ENCODE data around the gene NLN.
"Not testable (repeated sequence)": the region's sequence is repeated elsewhere in the genome, so short reads cannot be mapped to it uniquely, and the experiment has no call there.

Gene NLN

DNA sequence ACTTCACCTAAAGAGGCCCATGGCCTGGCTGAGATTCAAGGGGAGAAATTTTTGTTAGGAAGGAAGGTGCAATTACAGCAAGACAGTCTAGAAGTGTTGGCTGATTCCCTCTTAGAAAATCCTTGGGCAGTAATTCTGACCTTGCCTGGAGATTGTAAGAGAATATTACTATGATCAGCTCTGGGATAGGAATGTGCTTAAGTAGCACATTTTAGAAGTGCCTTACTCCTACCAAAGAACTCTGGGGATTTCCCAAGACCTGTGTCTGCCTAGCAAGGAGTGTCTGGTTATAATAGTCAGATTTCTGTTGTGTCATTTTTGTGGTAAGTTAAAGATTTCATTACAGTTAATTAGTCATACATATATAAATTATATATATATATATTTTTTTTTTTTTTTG is 52.3 kb downstream of the NLN start:
- Mint-ChIP-seq H3K4me3 (no peak overlapping the region), H3K27ac (no peak overlapping the region), H3K27me3 (no peaks in the 10 kb centered on the region), H3K9me3 (no peaks in the 10 kb centered on the region), H3K4me1 (ENCODE audit: low read depth) (peaks cover 31% of the 10 kb centered on the region), H3K36me3 (ENCODE audit: low read depth) (peaks cover 27% of the 10 kb centered on the region)

- Mint-ChIP-seq H3K27me3 (no peaks in the 10 kb centered on the region), H3K4me3 (no peak overlapping the region), H3K4me1 (ENCODE audit: low read depth) (peaks cover 36% of the 10 kb centered on the region), H3K9me3 (no peaks in the 10 kb centered on the region), H3K36me3 (ENCODE audit: low read depth) (peaks cover 38% of the 10 kb centered on the region), H3K27ac (no peak overlapping the region)
Observed at GRCh38 chr5:65775476-65775875, 53.5 kb downstream of the NLN start.

DNA sequence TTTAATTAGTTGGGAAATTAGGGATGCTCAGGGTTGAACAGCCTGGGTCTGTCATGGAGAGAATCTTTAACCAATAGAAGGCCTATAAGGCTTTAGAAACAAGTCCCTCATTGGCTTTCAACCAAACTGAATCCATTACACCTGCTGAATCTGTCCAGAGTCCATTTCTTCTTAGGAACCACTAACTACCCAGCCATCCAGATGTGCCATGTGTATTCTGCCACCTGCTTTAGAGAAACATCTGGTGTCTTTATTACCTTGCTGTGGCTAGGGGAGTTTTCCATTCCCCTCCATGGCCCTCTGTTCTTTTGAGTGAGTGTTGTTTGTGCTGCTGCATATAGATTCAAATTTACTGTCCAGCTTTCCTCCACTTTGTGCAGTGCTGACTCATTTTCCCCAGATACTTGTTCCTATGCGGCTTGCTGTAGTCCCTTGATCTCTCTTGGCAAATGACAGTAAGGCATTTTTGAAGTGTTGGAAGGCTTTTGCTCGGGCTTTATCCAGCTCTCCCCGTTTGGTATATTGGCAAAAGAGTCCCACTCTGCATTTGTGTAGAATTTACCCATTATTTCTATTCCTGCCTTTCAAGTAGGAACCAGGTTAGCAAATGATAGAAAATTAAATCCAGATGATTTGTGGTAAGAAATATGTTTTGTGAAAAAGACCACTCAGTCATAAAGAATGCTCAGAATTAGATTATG is 54.6 kb downstream of the NLN start:
- Mint-ChIP-seq H3K4me3 (no peak overlapping the region), H3K4me1 (ENCODE audit: low read depth) (peaks cover 36% of the 10 kb centered on the region), H3K27me3 (no peaks in the 10 kb centered on the region), H3K9me3 (no peaks in the 10 kb centered on the region), H3K27ac (no peak overlapping the region), H3K36me3 (ENCODE audit: low read depth) (peaks cover 49% of the 10 kb centered on the region)

DNA sequence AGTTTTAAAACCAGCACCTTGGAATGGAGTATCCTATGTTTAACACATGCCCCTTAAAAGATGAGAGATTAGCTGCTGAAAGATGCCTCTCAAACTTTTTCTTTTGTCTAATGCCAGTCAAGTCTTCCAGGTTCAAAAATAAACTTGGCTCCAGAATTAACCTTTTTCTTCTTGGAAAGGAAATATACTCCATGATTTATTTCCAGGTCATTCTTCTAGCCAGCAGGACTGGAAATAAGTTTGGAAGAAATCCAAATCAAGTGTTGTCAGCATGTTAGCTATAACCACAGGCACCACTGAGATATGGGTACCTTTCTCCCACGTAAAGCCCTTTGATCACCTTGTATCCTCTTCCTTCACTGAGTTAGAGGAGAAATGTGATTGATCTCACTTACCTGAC is 56.1 kb downstream of the NLN start:
- H3K36me3 Mint-ChIP-seq (ENCODE audit: low read depth): peaks cover 64% of the 10 kb centered on the region

DNA sequence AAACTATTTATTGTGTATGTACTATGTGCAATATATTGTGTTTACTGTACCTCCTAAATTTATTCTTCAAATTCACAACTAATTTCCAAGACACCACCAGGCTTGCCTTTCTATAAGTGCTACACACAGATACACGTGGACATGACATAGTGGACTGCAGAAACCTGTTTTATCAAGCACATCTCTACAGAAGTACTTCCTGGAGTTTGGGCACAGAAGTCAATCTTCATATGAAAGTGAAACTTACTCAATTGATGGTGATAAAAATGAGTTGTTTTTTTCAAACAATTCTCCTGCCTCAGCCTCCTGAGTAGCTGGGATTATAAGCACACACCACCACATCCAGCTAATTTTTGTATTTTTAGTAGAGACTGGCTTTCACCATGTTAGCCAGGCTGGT is 57.6 kb downstream of the NLN start:
- Mint-ChIP-seq H3K9me3 (no peaks in the 10 kb centered on the region), H3K36me3 (ENCODE audit: low read depth) (peaks cover 68% of the 10 kb centered on the region), H3K4me3 (no peak overlapping the region), H3K4me1 (ENCODE audit: low read depth) (peaks cover 28% of the 10 kb centered on the region), H3K27ac (no peak overlapping the region), H3K27me3 (no peaks in the 10 kb centered on the region)

More for the DNA sequence above, 56.1 kb downstream of the NLN start:
- Mint-ChIP-seq H3K9me3 (no peaks in the 10 kb centered on the region), H3K27me3 (no peaks in the 10 kb centered on the region), H3K4me3 (no peak overlapping the region), H3K4me1 (ENCODE audit: low read depth) (peaks cover 36% of the 10 kb centered on the region), H3K27ac (no peak overlapping the region)

- H3K9me3 Mint-ChIP-seq, H3K4me3 Mint-ChIP-seq, H3K27me3 Mint-ChIP-seq, H3K27ac Mint-ChIP-seq: not testable (repeated sequence)
- Mint-ChIP-seq H3K36me3 (ENCODE audit: low read depth) (peaks cover 45% of the 10 kb centered on the region), H3K4me1 (ENCODE audit: low read depth) (peaks cover 14% of the 10 kb centered on the region)
Observed at GRCh38 chr5:65788296-65788695, 66.3 kb downstream of the NLN start.

- Mint-ChIP-seq H3K36me3 (ENCODE audit: low read depth) (peaks cover 55% of the 10 kb centered on the region), H3K27ac (peak overlapping the region; percentile 15), H3K9me3 (peaks cover 9% of the 10 kb centered on the region), H3K4me3 (no peak overlapping the region), H3K27me3 (no peaks in the 10 kb centered on the region), H3K4me1 (ENCODE audit: low read depth) (peaks cover 14% of the 10 kb centered on the region)
Observed at GRCh38 chr5:65790371-65791163, 68.6 kb downstream of the NLN start.

GRCh38 chr5:65791712-65792673 is 70.0 kb downstream of the NLN start:
- H3K9me3 Mint-ChIP-seq: peaks cover 9% of the 10 kb centered on the region
- H3K4me3 Mint-ChIP-seq: no peak overlapping the region
- peaks cover 48% of the 10 kb centered on the region for H3K36me3 Mint-ChIP-seq (ENCODE audit: low read depth)

DNA sequence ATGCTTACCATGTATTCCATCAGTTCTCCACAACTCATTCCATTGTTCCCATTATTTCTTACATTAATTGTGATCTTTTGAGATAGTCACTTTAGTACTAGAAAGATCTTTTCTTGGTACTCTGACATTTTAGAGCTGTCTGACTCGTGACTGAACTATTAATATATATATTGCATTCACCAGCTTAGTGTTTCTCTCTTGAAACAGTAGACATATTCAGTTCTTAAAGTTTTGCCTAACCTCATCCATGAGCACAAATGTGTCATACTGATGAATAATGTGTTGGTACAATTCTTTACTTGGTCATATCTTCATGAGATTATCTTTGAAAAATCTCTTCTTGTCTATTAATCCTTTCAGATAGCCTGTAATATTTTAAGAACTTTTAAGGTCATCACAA is 74.3 kb downstream of the NLN start:
- H3K36me3 Mint-ChIP-seq (ENCODE audit: low read depth): peaks cover 15% of the 10 kb centered on the region
- no peak overlapping the region for H3K4me3 Mint-ChIP-seq
- no peaks in the 10 kb centered on the region for H3K9me3 Mint-ChIP-seq
- no peak overlapping the region for H3K27ac Mint-ChIP-seq
- H3K27me3 Mint-ChIP-seq: no peaks in the 10 kb centered on the region
- peaks cover under 1% of the 10 kb centered on the region for H3K4me1 Mint-ChIP-seq (ENCODE audit: low read depth)

More at GRCh38 chr5:65791712-65792673, 70.0 kb downstream of the NLN start:
- Mint-ChIP-seq H3K4me1 (ENCODE audit: low read depth) (peaks cover 14% of the 10 kb centered on the region), H3K27me3 (no peaks in the 10 kb centered on the region), H3K27ac (no peak overlapping the region)

DNA sequence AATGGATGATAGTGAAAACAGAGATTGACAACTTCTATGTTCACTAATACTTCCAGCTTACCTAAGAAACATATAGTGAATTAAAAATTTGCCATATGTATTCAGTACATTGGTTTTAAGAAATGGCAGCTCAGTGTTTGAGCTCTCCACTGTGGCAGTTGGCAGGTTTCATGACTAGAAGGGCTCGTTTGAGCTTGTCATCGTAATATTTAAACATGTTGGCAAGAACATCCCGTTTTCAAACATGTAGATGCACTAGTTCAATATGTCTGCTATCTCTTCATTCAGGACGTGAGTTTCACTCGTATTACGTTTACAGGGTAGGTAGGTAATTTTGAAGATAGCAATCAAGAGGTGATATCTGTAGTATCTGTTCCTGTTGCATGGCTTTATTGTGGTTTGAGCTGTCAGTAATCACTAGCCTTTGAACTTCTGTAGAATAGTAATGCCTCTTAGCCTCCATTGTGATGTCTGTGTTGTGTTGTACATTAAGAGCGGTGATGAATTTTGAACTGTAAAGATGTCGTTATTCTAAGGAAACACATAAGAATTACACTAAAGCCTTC is 74.8 kb downstream of the NLN start:
- Mint-ChIP-seq H3K27me3 (no peaks in the 10 kb centered on the region), H3K4me1 (ENCODE audit: low read depth) (peaks cover 6% of the 10 kb centered on the region), H3K9me3 (no peaks in the 10 kb centered on the region), H3K27ac (no peak overlapping the region), H3K36me3 (ENCODE audit: low read depth) (peaks cover 21% of the 10 kb centered on the region), H3K4me3 (no peak overlapping the region)

- peaks cover 8% of the 10 kb centered on the region for H3K4me1 Mint-ChIP-seq (ENCODE audit: low read depth)
- H3K9me3 Mint-ChIP-seq: no peaks in the 10 kb centered on the region
- no peak overlapping the region for H3K4me3 Mint-ChIP-seq
- no peaks in the 10 kb centered on the region for H3K27me3 Mint-ChIP-seq
- H3K27ac Mint-ChIP-seq: no peak overlapping the region
- H3K36me3 Mint-ChIP-seq (ENCODE audit: low read depth): peaks cover 28% of the 10 kb centered on the region
Observed at GRCh38 chr5:65797481-65797880, 75.5 kb downstream of the NLN start.

- peaks cover 24% of the 10 kb centered on the region for H3K4me1 Mint-ChIP-seq (ENCODE audit: low read depth)
- peaks cover 30% of the 10 kb centered on the region for H3K36me3 Mint-ChIP-seq (ENCODE audit: low read depth)
- no peak overlapping the region for H3K27ac Mint-ChIP-seq
- no peaks in the 10 kb centered on the region for H3K9me3 Mint-ChIP-seq
- no peaks in the 10 kb centered on the region for H3K27me3 Mint-ChIP-seq
- H3K4me3 Mint-ChIP-seq: no peak overlapping the region
Observed at GRCh38 chr5:65799857-65800256, 77.9 kb downstream of the NLN start.

DNA sequence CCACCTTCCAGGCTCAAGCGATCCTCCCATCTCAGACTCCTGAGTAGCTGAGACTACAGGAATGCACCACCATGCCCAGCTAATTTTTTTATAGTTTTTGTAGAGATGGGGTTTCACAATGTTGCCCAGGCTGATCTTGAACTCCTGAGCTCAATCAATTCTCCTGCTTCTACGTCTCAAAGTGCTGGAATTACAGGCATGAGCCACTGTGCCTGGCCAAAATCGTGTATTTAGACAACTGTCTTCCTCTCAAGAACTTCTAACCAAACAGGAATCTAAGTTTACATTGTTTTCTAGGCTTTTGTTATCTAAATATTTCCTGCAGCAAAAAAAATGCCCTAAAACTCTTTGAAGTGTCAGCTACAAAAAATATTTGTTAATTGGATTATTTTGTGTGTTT is 78.8 kb downstream of the NLN start:
- Mint-ChIP-seq H3K27me3 (no peaks in the 10 kb centered on the region), H3K27ac (no peak overlapping the region), H3K36me3 (ENCODE audit: low read depth) (peaks cover 39% of the 10 kb centered on the region), H3K4me3 (no peak overlapping the region), H3K9me3 (no peaks in the 10 kb centered on the region), H3K4me1 (ENCODE audit: low read depth) (peaks cover 33% of the 10 kb centered on the region)

DNA sequence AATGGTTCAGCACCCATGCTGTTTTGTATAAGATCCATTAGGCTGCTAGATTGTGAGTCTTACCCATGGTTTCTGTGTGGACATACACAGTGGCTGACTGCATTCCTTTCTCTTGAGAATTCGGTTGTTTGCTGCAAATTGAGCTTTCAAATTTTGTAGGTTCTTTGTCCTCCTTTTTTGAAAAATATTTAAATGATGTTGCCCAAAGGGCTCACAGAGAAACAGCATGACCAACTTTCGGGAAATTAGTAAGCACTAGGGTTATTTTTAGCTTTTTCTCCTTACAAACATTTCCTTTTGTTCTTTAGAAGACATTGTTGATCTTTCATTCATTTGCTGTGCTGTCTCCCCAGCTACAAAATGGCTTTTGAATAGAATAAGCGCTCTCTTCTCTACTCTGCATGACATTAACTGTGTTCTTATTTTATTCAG is 79.4 kb downstream of the NLN start:
- no peak overlapping the region for H3K27ac Mint-ChIP-seq
- no peak overlapping the region for H3K4me3 Mint-ChIP-seq

More for the DNA sequence above, 79.4 kb downstream of the NLN start:
- Mint-ChIP-seq H3K27me3 (no peaks in the 10 kb centered on the region), H3K9me3 (no peaks in the 10 kb centered on the region), H3K4me1 (ENCODE audit: low read depth) (peaks cover 33% of the 10 kb centered on the region), H3K36me3 (ENCODE audit: low read depth) (peaks cover 45% of the 10 kb centered on the region)

Data from stimulated activated naive CD8-positive, alpha-beta T cell treated with anti-CD3 and anti-CD28 coated beads, Interleukin-15, Interleukin-2, amounts not matched to agents 100 ng/mL and 50 ng/mL, for 24 hours (primary cell).